ENCODE measurements around the gene COL27A1. TPM values are rescaled to one million over a fixed set of nuclear protein-coding genes. Genes with fewer than 3 reads are reported as not detected.

The COL27A1 gene
- total RNA-seq, 1 donor from 2014 or later, result 6.4 TPM

GRCh38 chr9:114247077-114247476 is 91.7 kb downstream of the COL27A1 start:
- intact Hi-C loops (cut with micrococcal nuclease), result loop anchor here (10.0 kb wide), 1 partner anchor 62 kb away; no protein-coding TSS in a partner anchor
- Histone ChIP-seq H3K36me3 (no peaks in the 10 kb centered on the region), H3K4me1 (peaks cover 40% of the 10 kb centered on the region), H3K27me3 (ENCODE audit: low read depth) (no peaks in the 10 kb centered on the region), H3K9me3 (replicated peaks) (no peaks in the 10 kb centered on the region), H3K4me3 (no peak overlapping the region), H3K27ac (replicated peaks) (no peak overlapping the region)
- no peak for DNase-seq
- no peak for TF ChIP-seq CTCF (IDR thresholded peaks at IDR 0.05; ENCODE audit: borderline replicate concordance)

- no peaks in the 10 kb centered on the region for H3K9me3 ChIP-seq (replicated peaks)
- H3K27me3 ChIP-seq (ENCODE audit: low read depth), result no peaks in the 10 kb centered on the region
- intact Hi-C loops (cut with micrococcal nuclease), result loop anchor here (10.0 kb wide), 1 partner anchor 63 kb away; no protein-coding TSS in a partner anchor
- DNase-seq, result no peak
- no peaks in the 10 kb centered on the region for H3K36me3 ChIP-seq
- no peak overlapping the region for H3K4me3 ChIP-seq
- H3K27ac ChIP-seq (replicated peaks), result no peak overlapping the region
- TF ChIP-seq CTCF (IDR thresholded peaks at IDR 0.05; ENCODE audit: borderline replicate concordance), result no peak
- H3K4me1 ChIP-seq, result peaks cover 40% of the 10 kb centered on the region
Measured at GRCh38 chr9:114247491-114247890, 92.2 kb downstream of the COL27A1 start.

- H3K9me3 ChIP-seq (replicated peaks), result no peaks in the 10 kb centered on the region
- H3K27me3 ChIP-seq (ENCODE audit: low read depth), result no peaks in the 10 kb centered on the region
- H3K4me1 ChIP-seq, result peaks cover 40% of the 10 kb centered on the region
- no peak overlapping the region for H3K27ac ChIP-seq (replicated peaks)
- H3K36me3 ChIP-seq, result no peaks in the 10 kb centered on the region
- no peak for TF ChIP-seq CTCF (IDR thresholded peaks at IDR 0.05; ENCODE audit: borderline replicate concordance)
- no peak for DNase-seq
- intact Hi-C loops (cut with micrococcal nuclease), result loop anchor here (10.0 kb wide), 1 partner anchor 64 kb away; no protein-coding TSS in a partner anchor
- H3K4me3 ChIP-seq, result no peak overlapping the region
Measured at GRCh38 chr9:114248299-114248707, 93.0 kb downstream of the COL27A1 start.

- Histone ChIP-seq H3K4me3 (peak overlapping the region; percentile 35), H3K9me3 (replicated peaks) (no peaks in the 10 kb centered on the region), H3K27me3 (ENCODE audit: low read depth) (no peaks in the 10 kb centered on the region), H3K36me3 (no peaks in the 10 kb centered on the region), H3K27ac (replicated peaks) (peak overlapping the region; percentile 88), H3K4me1 (peaks cover 40% of the 10 kb centered on the region)
- DNase-seq, result no peak
- no peak for TF ChIP-seq CTCF (IDR thresholded peaks at IDR 0.05; ENCODE audit: borderline replicate concordance)
- intact Hi-C loops (cut with micrococcal nuclease), result loop anchor here (10.0 kb wide), 1 partner anchor 65 kb away; no protein-coding TSS in a partner anchor
Measured at GRCh38 chr9:114249424-114250234, 94.3 kb downstream of the COL27A1 start.

GRCh38 chr9:114250235-114250568 is 94.9 kb downstream of the COL27A1 start:
- Histone ChIP-seq H3K4me1 (peaks cover 40% of the 10 kb centered on the region), H3K27me3 (ENCODE audit: low read depth) (no peaks in the 10 kb centered on the region), H3K4me3 (peak overlapping the region; percentile 35), H3K27ac (replicated peaks) (peak overlapping the region; percentile 88), H3K36me3 (no peaks in the 10 kb centered on the region), H3K9me3 (replicated peaks) (no peaks in the 10 kb centered on the region)
- intact Hi-C loops (cut with micrococcal nuclease), result no loop called here
- TF ChIP-seq CTCF (IDR thresholded peaks at IDR 0.05; ENCODE audit: borderline replicate concordance), result no peak
- peak; percentile 86 for DNase-seq
